Heart right ventricle (tissue), 16 donors: ENCODE data around the gene COCH. TPM values are rescaled to one million over a fixed set of nuclear protein-coding genes. Genes with fewer than 3 reads are reported as not detected.
"Not testable (repeated sequence)": the region's sequence is repeated elsewhere in the genome, so short reads cannot be mapped to it uniquely, and the experiment has no call there.

Source experiments
- ATAC-seq, 8 donors: fragments of 200-7000 bp; cut with Tn5 transposase; one replicate each; pipeline ENCODE4 v1.9.1; 2020; ENCODE audit warnings: mild to moderate bottlenecking in 8 of 8, moderate library complexity in 8 of 8, moderate number of reproducible peaks in 1 of 8
- DNase-seq, 2 donors: peaks; one replicate each; pipeline ENCODE4 v3.0.0-alpha.2; 2020
- H3K27ac ChIP-seq, 10 donors: fragments of 200-600 bp; sonication (generic) in 2 of 10; one replicate each; pipeline versions ENCODE4 v1.5.0 to v1.8.0; 2020 to 2022; ENCODE audit warnings: mild to moderate bottlenecking in 3 of 10
- H3K27me3 ChIP-seq, 7 donors: fragments of 200-600 bp; one replicate each; pipeline ENCODE4 v1.8.0; 2021 to 2022; ENCODE audit warnings: mild to moderate bottlenecking in 2 of 7
- H3K36me3 ChIP-seq, 9 donors: fragments of 200-600 bp; sonication (generic) in 1 of 9; one replicate each; pipeline versions ENCODE4 v1.5.0 to v1.8.0; 2020 to 2022; ENCODE audit warnings: mild to moderate bottlenecking in 2 of 9
- H3K4me1 ChIP-seq, 9 donors: fragments of 200-600 bp; sonication (generic) in 1 of 9; one replicate each; pipeline versions ENCODE4 v1.5.0 to v1.8.0; 2020 to 2022; ENCODE audit warnings: mild to moderate bottlenecking in 4 of 9
- H3K4me3 ChIP-seq, 10 donors: fragments of 200-600 bp; sonication (generic) in 2 of 10; one replicate each; pipeline versions ENCODE4 v1.5.0 to v1.8.0; 2020 to 2022; ENCODE audit warnings: mild to moderate bottlenecking in 7 of 10, moderate library complexity in 2 of 10
- H3K9me3 ChIP-seq, 11 donors: fragments of 200-600 bp in 10 of 11; sonication (generic) in 2 of 11; one replicate each; pipeline versions ENCODE4 v1.5.0 to v1.8.0; 2013 to 2022; ENCODE audit warnings: mild to moderate bottlenecking in 2 of 11, control low read depth in 1 of 11, moderate library complexity in 1 of 11
- WGBS, 2 donors: extraction: QIAGEN DNeasy Blood & Tissue Kit; methylation state at CpG; one replicate each; pipeline ENCODE4 v1.1.7; 2013; ENCODE audit warnings: inconsistent platforms in 1 of 2; 5-methylcytosine and 5-hydroxymethylcytosine counted together
- intact Hi-C, 10 donors: fragments of 100-400 bp; cut with DNase I; formaldehyde crosslinking; loops; one replicate each; pipeline versions ENCODE4 v1.11.1 to v1.14.2; 2022
- polyA plus RNA-seq, 2 donors: library from polyadenylated mRNA; stranded (reverse); fragments of 200-250 nt; gene quantifications; one replicate each; pipeline ENCODE4 v1.2.3, GENCODE V29; 2013
- total RNA-seq, 10 donors: library from RNA; stranded (reverse); fragmentation: NEBNext Ultra II Directional in 3 of 10; extraction: Animal tissue kit (Norgen Biotek cat#: 25700) in 3 of 10; gene quantifications; one replicate each; pipeline versions ENCODE4 v1.2.1 to v1.2.4, GENCODE V29; 2021 to 2023
- TF ChIP-seq, protein P1 (sequence below), 9 donors: fragments of 200-600 bp; sonication (generic) in 2 of 9; IDR thresholded peaks; one replicate each; pipeline versions ENCODE4 v1.5.0 to v1.8.0; 2021 to 2022; ENCODE audit warnings: antibody characterized with exemption in 9 of 9, mild to moderate bottlenecking in 5 of 9, moderate library complexity in 1 of 9
- donor health status: Arrhythmogenic right ventricular cardiomyopathy.
- donor health status: ischemic (EF 13 %, LVEDD 7.1; RV severe dilation, severe dysfunction).
- donor health status: healthy with polysubstance abuse.
- donor health status: DM: no; HTN: yes; CAD: no.
- donor health status: DM: no; HTN: no; CAD: no.
- donor health status: ischemic (EF 25% LVEDD 6.9; RV normal size, moderate dysfunction).
- donor health status: ischemic (EF 25% LVEDD 5.7; RV mildly dilated, moderate dysfunction).
- donor health status: healthy.
- donor health status: DM: yes; HTN: yes; CAD: no.
- donor health status: Ischemic cardiomyopathy.
- donor health status: ischemic (EF 35%, LVEDD 5.7; RV mildly dilated, moderate dysfunction).
- donor health status: nonischemic (EF 11% LVEDD 7.7; RV severe dilation, severe dysfunction).
- donor health status: DM: yes; HTN: yes; CAD: no.
- donor health status: PGD.
- donor health status: ischemic (EF 29% LVEDD 5.4; RV normal size, mild dysfunction).
- donor health status: nonischemic (EF 23%, LVEDD 6.1; RV moderate dilation, normal function).

Gene COCH
- total and polyA plus RNA-seq, 12 donors: 0.13 to 2.9 (median 0.94) TPM

DNA sequence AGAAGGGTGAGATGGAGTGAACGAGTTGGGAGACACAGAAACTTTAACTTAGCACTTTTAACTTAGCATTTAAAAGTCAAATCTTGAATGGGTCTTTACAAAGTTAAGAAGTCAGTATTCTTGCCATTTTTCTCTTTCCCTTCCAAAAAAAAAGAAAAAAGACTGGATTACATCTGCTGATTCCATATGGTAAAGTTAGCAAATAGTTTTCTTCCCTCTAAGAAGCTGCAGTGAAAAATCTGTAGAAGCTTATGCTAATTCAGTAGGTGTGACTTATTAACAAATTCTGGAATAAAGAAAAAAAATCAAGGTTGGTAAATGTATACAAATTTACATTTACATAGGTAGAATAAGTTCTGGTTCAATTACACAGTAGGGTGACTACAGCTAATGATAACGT is 50.9 kb downstream of the COCH start:
- peaks cover 0 to 43% (median 5%) of the 10 kb centered on the region in 9 donors for H3K36me3 ChIP-seq
- TF ChIP-seq, protein P1, sequence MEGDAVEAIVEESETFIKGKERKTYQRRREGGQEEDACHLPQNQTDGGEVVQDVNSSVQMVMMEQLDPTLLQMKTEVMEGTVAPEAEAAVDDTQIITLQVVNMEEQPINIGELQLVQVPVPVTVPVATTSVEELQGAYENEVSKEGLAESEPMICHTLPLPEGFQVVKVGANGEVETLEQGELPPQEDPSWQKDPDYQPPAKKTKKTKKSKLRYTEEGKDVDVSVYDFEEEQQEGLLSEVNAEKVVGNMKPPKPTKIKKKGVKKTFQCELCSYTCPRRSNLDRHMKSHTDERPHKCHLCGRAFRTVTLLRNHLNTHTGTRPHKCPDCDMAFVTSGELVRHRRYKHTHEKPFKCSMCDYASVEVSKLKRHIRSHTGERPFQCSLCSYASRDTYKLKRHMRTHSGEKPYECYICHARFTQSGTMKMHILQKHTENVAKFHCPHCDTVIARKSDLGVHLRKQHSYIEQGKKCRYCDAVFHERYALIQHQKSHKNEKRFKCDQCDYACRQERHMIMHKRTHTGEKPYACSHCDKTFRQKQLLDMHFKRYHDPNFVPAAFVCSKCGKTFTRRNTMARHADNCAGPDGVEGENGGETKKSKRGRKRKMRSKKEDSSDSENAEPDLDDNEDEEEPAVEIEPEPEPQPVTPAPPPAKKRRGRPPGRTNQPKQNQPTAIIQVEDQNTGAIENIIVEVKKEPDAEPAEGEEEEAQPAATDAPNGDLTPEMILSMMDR (IDR thresholded peaks at IDR 0.05): no peak
- no peaks in the 10 kb centered on the region for H3K9me3 ChIP-seq
- no peak for ATAC-seq
- H3K27ac ChIP-seq: no peak overlapping the region
- intact Hi-C loops: no loop called here
- H3K4me1 ChIP-seq: peaks cover 0 to 18% (median 5%) of the 10 kb centered on the region in 9 donors
- DNase-seq: no peak
- no peak overlapping the region for H3K4me3 ChIP-seq
- 86 to 93% methylated on average over 2 of the region's 2 CpGs for WGBS, 2 donors
- H3K27me3 ChIP-seq: no peaks in the 10 kb centered on the region

GRCh38 chr14:30928462-30928861 is 54.1 kb downstream of the COCH start:
- intact Hi-C loops: no loop called here
- TF ChIP-seq, protein P1 (IDR thresholded peaks at IDR 0.05): no peak
- H3K27ac ChIP-seq: no peak overlapping the region

DNA sequence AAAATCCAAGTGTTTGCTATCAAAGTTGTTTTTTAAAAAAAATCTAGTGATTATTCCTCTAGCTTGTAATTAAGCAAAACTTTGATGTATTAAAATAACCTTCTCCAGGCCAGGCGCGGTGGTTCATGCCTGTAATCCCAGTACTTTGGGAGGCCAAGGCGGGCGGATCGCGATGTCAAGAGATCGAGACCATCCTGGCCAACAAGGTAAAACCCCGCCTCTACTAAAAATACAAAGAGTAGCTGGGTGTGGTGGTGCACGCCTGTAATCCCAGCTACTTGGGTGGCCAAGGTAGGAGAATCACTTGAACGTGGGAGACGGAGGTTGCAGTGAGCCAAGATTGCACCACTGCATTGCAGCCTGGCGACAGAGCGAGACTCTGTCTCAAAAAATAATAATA is 59.6 kb downstream of the COCH start:
- intact Hi-C loops: not testable (repeated sequence)

More at GRCh38 chr14:30928462-30928861, 54.1 kb downstream of the COCH start:
- ATAC-seq (no peak), DNase-seq (no peak)
- Histone ChIP-seq H3K36me3 (peaks cover 0 to 48% (median 4%) of the 10 kb centered on the region in 9 donors), H3K4me1 (peaks cover 0 to 15% (median 5%) of the 10 kb centered on the region in 9 donors), H3K4me3 (no peak overlapping the region), H3K9me3 (no peaks in the 10 kb centered on the region), H3K27me3 (no peaks in the 10 kb centered on the region)

DNA sequence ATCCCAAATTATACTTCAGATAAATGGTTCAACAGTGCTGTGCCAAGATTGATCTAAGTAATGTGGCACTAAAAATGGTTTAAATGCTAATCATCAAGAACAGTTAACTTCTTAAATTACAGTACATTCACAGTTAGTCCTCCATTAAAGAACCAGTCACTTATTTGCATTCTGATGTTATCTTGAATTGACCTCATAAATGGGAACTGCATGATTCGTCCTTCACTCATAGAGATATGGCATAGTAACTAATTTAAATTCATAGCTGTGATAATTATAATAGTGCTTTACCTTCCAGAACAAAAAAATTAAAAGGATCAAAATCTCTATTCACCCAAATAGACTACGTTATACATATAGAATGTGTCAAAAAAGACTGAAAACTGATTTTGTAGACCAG is 61.1 kb downstream of the COCH start:
- DNase-seq (no peak), ATAC-seq (no peak)
- intact Hi-C loops: no loop called here
- WGBS, 2 donors: 86% methylated on average over 2 of the region's 2 CpGs
- Histone ChIP-seq H3K36me3 (peaks cover 0 to 84% (median 21%) of the 10 kb centered on the region in 9 donors), H3K27me3 (no peaks in the 10 kb centered on the region), H3K27ac (no peak overlapping the region), H3K4me1 (peaks cover 0 to 25% (median 3%) of the 10 kb centered on the region in 9 donors), H3K4me3 (no peak overlapping the region), H3K9me3 (no peaks in the 10 kb centered on the region)
- TF ChIP-seq, protein P1 (IDR thresholded peaks at IDR 0.05): no peak

More for the DNA sequence above, 59.6 kb downstream of the COCH start:
- 98 to 99% methylated on average over 13 of the region's 13 CpGs for WGBS, 2 donors
- H3K9me3 ChIP-seq, H3K4me3 ChIP-seq, H3K27me3 ChIP-seq, ATAC-seq, DNase-seq, H3K27ac ChIP-seq: not testable (repeated sequence)
- Histone ChIP-seq H3K4me1 (peaks cover 0 to 13% (median 3%) of the 10 kb centered on the region in 9 donors), H3K36me3 (peaks cover 0 to 80% (median 21%) of the 10 kb centered on the region in 9 donors)

- ATAC-seq (no peak), DNase-seq (no peak)
- no peaks in the 10 kb centered on the region for H3K9me3 ChIP-seq
- H3K36me3 ChIP-seq: peaks cover 0 to 74% (median 19%) of the 10 kb centered on the region in 9 donors
- peaks cover 0 to 24% (median 3%) of the 10 kb centered on the region in 9 donors for H3K4me1 ChIP-seq
- no peak overlapping the region for H3K4me3 ChIP-seq
- no peaks in the 10 kb centered on the region for H3K27me3 ChIP-seq
- H3K27ac ChIP-seq: no peak overlapping the region
- WGBS, 2 donors: 92 to 98% methylated on average over 2 of the region's 2 CpGs
- TF ChIP-seq, protein P1 (IDR thresholded peaks at IDR 0.05): no peak
- intact Hi-C loops: no loop called here
These were observed 64.3 kb downstream of the COCH start for GRCh38 chr14:30938617-30939016.

Other genes with a start within 250 kb of the COCH start
- 1 to 10 TPM; 6.9 to 9.4 (median 8.5) TPM for gene AP4S1, start 151.1 kb downstream of the COCH start, total RNA-seq
- 1 to 10 TPM; 6.2 to 8.5 TPM for gene AP4S1, start 151.1 kb downstream of the COCH start, polyA plus RNA-seq
- gene STRN3, start 151.8 kb downstream of the COCH start, total RNA-seq: 10 to 100 TPM; 42.1 to 60.4 (median 52.5) TPM
- gene STRN3, start 151.8 kb downstream of the COCH start, polyA plus RNA-seq: 10 to 100 TPM; 10.5 to 13.8 TPM